GM18505 (cell line): ENCODE data around the gene ZFP57.

Source experiments
- ATAC-seq: cut with Tn5 transposase; IDR thresholded peaks from one replicate; pipeline ENCODE4 v1.9.1; 2021; ENCODE audit not compliant: unreplicated experiment
- POLR2A ChIP-seq: IDR thresholded peaks from 4 replicates; pipeline ENCODE4 v1.6.1; 2011; ENCODE audit warnings: borderline replicate concordance; ENCODE audit not compliant: insufficient read depth, insufficient read length; ENCODE audit errors: extremely low read depth

ZFP57 gene

DNA sequence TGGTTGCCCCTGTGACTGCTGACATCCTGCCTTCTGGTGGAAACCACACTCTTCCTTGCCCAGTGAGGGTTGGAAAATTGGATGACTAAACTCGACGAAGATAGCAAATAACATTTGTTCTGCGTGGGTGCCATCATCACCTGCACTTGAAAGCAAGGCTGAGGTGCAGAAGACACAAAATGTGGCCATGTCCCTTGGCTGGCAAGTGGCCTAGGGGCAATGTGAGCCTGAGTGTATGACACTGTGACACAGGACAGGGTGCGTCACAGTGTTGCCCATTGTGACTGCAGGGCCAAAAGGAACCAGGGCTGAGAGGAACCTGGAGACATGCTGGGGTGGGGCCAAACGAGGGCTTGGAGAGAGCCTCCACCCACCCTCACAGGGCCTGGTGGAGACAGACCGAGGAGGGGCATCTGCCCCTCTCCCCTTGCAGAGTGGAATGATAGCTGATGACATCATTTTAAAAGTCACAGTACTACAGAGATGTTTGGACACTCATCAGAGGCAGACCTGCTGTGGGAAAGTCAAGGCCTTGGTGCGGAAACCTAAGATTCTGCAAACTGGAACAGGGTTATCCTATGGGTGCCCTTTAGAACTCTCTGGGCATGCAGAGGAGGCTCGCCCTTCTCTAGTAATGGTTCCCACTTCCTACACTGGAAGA lies 29.5 kb upstream of the ZFP57 start:
- ATAC-seq: no peak
- no peak for TF ChIP-seq POLR2A

DNA sequence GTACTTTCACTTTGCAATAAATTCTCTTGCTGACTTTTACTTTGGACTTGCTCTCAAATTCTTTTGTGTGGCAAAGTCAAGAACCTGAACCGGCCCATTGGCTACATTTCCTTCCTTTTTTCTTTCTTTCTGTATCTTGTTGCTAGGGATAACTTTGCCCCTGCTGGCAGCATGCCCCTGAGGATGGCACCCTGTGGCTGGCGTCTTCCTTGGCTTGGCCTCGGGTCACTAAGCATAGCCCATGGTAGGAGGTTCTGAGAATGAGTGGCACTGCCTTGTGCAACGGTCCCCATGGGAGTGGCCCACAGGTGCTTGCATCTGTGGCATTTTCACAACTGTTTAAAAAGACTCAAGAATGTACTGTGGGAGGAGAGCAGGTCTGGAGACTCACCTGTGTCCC lies 28.2 kb upstream of the ZFP57 start:
- no peak for ATAC-seq

DNA sequence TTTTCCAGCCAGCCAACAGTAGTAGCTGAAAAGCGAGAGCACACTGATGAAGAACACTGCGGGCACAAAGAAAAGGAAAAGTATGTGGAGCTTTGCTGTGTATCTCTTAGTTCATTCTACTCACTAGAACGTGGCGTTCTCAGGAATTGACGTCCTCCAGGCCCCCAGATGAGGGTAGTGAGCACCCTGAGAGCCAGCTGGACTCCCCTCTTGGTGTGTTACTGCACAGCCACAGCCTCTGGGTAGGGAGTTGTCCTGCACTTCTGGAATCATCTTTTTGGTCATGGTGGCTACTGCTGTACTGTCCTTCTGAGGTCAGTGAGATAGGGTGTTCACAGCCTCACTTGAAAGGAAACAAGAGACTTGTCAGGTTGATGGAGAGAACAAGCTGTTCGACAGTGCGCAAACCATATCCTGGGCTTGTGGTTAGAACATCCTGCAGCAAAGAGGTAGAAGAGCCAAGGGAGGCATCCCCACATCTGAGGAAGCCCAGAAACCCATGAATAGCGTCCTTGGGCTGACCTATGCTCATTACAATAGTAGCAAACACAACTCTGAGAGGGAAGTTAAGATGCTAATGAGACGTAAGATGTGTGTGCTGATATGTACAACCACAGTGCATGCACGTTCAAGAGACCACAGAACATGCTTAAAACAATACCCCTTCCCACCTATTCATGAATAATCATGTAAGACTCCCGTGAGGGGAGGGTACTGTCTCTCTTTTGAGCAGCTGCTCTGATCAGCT lies 27.7 kb upstream of the ZFP57 start:
- no peak for ATAC-seq
- TF ChIP-seq POLR2A: no peak

More for the DNA sequence above, 28.2 kb upstream of the ZFP57 start:
- no peak for TF ChIP-seq POLR2A

DNA sequence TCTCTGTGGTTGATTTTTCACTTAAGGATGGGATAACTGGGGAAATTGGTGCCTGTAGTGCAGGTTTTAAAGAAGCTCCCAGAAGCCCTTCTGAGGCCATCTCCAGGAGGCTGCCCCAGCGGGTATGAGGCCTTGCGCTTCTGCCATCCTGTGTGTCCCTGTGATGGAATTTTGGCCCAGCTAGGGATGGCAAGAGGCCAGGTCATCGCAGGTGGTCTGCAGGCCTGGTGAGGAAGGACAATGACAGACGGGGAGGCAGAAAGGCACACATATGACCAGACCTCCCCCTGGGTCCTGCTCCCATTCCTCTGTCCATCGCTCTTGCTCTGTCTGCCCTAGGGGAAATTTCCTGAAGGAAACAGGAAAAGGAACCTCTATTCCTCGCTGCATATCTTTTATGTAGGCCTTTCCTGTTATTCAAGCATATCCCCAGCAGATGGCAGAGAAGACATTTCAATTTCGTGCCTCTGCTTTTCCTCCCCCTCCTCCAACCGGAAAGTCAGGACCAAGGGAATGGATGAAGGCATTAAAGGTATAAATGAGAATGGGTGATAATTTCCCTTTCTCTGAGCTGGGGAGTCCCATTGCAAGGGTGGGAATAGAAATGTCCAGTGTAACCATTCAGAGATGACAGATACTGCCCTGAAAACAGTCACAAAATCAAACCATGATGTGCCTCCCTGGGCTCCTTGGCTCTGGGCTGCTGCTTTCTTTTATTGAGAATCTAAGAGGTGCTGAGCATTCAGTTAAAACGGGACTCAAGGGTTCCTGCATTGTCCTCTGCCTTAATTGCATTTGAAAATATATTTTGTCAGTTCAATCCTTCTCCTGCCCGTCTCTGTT lies 24.7 kb upstream of the ZFP57 start:
- TF ChIP-seq POLR2A: no peak

DNA sequence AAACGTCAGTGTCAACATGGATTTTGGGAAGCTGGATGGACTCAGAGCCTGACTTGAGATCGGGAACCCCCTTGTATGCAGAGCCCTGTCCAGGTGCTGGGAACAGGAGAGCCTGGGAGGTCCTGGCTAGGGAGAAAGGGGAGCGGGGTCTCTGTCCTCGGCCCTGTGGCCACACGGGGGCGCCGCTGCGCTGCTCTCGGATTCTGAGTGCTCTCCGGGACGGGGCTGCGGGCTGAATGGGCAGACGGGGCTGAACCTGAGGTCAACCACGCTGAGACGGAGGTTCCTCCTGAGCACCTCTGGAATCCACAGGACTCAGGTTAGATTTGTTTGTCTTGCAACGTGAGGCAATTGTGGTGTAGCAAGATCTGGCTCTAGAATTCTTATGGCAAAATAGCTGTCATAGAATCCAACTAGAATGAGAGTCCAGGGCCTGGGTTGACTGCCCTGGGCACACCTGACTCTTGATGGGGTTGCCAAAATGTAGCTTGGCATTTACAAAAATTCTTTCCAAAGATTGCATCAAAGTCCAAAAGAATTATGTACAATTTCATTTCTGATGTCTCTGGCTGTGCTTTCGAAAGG lies 21.7 kb upstream of the ZFP57 start:
- TF ChIP-seq POLR2A: no peak
- ATAC-seq: no peak

More for the DNA sequence above, 24.7 kb upstream of the ZFP57 start:
- ATAC-seq: no peak

DNA sequence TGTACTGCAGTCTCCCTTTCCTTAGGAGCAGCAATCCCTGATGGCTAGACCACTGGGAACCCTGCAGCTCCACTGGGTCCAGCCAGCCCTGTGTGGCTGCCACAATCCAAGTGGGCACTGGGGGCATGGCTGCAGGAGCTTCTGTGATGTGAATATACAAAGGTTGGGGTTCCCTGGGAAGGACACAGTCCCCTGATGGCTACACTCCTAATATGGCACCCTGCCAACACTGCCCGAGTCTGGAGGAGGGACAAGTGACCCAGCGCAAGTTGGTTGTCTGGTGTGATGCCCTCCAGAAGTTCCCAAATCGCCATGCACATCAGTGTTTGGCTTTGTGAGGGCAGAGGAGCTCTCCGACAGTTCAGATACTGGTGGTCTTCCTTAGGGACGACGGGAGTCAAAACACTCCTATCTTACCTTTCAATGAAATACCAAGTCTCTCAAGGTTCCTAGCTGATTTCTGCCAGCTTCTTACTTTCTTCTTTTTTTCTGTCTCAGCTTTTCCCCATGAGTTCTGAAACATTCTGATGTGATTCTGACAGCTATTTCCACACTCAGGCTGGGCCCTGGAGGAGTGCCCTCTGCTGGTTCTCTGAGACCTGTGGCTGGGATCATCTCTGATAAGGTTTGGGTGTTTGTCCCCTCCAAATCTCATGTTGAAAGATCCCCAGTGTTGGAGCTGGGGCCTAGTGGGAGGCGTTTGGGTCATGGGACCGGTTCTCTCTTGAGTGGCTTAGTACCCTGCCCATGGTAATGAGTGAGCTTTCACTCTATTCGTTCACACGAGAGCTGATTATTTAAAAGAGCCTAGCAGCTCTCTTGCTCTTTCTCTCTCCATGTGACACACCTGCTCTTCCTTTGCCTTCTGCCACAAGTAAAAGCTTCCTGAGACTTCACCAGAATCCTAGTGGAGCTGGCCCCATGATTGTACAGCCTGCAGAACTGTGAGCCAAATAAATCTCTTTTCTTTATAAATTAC lies 15.5 kb upstream of the ZFP57 start:
- TF ChIP-seq POLR2A: no peak
- ATAC-seq: no peak

DNA sequence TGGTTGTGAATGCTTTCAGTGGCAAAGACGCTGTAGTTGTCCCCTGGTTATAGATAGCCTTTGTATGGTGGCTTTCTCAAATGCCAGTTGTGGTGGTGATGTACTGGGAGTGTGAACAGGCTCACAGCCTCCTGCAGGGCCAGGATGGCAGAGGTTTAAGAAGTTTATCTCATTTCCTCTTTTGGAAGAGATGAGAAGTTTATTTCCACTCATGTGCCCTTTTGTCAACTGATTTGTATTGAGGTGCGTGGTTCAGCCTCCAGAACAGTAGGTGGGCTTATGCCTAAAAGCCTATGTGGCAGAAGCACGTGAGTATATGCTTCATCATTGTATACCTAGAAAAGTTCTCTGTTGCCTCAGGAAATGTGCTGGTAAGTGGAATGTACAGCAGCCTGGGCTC lies 13.7 kb upstream of the ZFP57 start:
- no peak for ATAC-seq
- TF ChIP-seq POLR2A: no peak

DNA sequence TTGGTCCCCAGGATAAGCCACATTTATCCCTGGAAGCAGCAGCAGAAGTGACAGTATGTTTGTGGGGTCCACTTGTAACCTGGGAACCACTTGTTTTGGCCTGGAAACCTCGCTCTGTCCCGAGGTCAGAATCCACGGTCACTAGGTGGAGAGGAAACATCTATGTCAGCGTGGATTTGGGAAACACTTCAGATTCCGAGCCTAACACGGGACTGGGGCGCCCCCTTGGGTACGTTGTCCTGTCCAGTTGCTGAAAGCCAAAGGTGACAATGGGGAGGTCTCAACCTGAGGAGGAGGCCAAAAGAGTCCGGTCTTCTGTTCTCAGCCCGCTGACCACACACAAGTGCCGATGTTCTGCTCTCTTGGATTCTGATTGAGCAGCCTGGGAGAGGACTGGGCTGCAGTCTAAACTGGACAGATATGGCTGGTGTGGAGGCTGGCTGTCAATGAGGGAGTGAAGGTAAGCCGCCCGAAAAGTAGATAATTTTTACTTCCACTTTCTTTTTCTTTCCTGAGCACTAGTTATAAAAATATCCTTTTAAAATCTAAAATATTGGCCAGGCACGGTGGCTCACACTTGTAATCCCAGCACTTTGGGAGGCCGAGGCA lies 4.9 kb upstream of the ZFP57 start:
- ATAC-seq: no peak
- TF ChIP-seq POLR2A: no peak

DNA sequence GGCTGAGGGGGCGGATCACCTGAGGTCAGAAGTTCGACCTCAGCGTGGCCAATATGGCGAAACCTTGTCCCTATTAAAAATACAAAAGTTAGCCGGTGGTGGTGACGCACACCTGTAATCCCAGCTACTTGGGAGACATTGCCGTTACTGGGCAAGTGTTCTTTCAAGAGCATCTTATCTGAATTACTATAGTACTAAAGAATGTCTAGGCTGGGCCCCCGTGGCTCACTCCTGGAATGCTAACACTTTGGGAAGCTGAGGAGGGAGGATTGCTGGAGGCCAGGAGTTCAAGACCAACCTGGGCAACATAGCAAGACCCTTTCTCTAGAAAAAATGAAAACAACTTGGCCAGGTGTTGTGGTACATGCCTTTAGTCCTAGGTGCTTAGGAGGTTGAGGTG lies 859 bp upstream of the ZFP57 start:
- TF ChIP-seq POLR2A: no peak
- no peak for ATAC-seq

DNA sequence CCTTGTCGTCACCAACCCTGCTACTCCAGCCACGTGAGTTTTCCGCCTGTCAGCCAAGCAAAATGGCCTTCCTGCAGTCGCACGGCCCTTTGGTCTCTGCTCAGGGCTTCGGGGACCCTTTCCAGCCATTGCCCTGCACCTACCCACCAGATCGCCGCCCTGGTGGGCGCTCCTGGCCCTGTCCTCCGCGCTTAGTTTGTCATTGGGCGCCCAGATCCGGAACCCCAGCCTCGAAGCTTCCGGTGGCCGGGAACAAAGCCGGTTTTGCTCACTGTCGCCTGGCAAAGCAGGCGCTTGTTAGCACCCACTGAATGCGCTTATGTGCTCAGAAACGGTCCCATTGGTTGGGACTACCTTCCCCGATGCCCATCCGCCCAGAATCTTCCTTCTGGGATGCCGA lies 536 bp downstream of the ZFP57 start:
- no peak for TF ChIP-seq POLR2A
- no peak for ATAC-seq

DNA sequence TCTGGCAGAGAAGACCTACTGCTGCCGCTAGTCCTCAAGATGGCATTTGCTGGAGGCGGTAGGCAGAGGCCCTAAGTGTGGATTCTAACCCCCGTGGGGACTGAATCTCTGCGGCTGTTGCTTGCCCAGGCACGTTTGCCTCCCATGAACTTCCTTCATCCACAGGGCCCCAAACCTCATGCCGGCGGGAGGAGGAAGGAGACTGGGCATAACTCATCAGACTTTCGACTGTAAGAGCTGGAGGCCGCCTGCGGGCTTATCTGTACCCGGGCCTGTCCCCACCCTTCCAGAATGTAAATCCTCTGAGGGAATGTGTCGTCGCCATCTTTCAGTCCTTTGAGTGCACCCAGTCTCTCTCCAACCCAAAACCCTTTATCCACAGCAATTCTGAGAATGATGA lies 990 bp downstream of the ZFP57 start:
- no peak for ATAC-seq
- TF ChIP-seq POLR2A: no peak

DNA sequence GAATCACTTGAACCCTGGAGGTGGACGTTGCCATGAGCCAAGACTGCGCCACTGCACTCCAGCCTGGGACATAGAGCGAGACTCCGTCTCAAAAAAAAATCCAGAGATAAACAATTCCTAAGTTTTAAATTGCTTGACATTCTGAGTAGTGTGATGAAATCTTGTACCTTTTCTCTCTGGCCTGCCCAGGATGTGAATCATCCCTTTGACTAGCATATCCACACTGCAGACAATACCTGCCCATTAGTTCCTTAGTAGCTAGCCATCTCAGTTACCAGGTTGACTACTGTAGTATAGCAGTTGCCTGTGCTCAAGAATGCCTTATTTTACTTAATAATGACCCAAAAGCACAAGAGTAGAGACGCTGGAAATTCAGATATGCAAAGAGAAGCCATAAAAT lies 2.8 kb downstream of the ZFP57 start:
- no peak for TF ChIP-seq POLR2A
- no peak for ATAC-seq
